Neural cell (in vitro differentiated cells): Measurements from ENCODE around the gene KRT20.

Experiments
- EP300 ChIP-seq: fragments of 450-650 bp; conservative IDR thresholded peaks from 2 replicates; pipeline ENCODE4 v1.6.1; 2014; ENCODE audit warnings: antibody characterized with exemption, mild to moderate bottlenecking, moderate library complexity; ENCODE audit not compliant: poor library complexity, severe bottlenecking
- EZH2 ChIP-seq: fragments of 200-600, 300-800 bp; shearing (Covaris generic), sonication (generic); IDR thresholded peaks from 2 replicates; pipeline ENCODE4 v1.6.1; 2014; ENCODE audit warnings: antibody characterized with exemption, low read length, borderline replicate concordance, mild to moderate bottlenecking; ENCODE audit not compliant: insufficient read depth, poor library complexity, severe bottlenecking
- MXI1 ChIP-seq: fragments of 450-650 bp; conservative IDR thresholded peaks from 2 replicates; pipeline ENCODE4 v1.6.1; 2014; ENCODE audit warnings: antibody characterized with exemption, mild to moderate bottlenecking; ENCODE audit not compliant: poor library complexity, severe bottlenecking
- RAD21 ChIP-seq: fragments of 450-650 bp; conservative IDR thresholded peaks from 2 replicates; pipeline ENCODE4 v1.6.1; 2014; ENCODE audit warnings: antibody characterized with exemption, mild to moderate bottlenecking, moderate library complexity
- SMC3 ChIP-seq: fragments of 450-650 bp; conservative IDR thresholded peaks from 2 replicates; pipeline ENCODE4 v1.6.1; 2014; ENCODE audit warnings: antibody characterized with exemption, mild to moderate bottlenecking, moderate library complexity; ENCODE audit not compliant: poor library complexity
- TAF1 ChIP-seq: IDR thresholded peaks from 2 replicates; pipeline ENCODE4 v1.6.1; 2012; ENCODE audit warnings: low read depth
- TF ChIP-seq, protein P1 (sequence below): fragments of 450-650 bp; IDR thresholded peaks from 2 replicates; pipeline ENCODE4 v1.5.1; 2014; ENCODE audit warnings: antibody characterized with exemption, mild to moderate bottlenecking, moderate library complexity; ENCODE audit not compliant: poor library complexity, severe bottlenecking
- TF ChIP-seq, protein P2 (sequence below): IDR thresholded peaks from 2 replicates; pipeline ENCODE4 v1.6.1; 2012; ENCODE audit warnings: borderline replicate concordance

DNA sequence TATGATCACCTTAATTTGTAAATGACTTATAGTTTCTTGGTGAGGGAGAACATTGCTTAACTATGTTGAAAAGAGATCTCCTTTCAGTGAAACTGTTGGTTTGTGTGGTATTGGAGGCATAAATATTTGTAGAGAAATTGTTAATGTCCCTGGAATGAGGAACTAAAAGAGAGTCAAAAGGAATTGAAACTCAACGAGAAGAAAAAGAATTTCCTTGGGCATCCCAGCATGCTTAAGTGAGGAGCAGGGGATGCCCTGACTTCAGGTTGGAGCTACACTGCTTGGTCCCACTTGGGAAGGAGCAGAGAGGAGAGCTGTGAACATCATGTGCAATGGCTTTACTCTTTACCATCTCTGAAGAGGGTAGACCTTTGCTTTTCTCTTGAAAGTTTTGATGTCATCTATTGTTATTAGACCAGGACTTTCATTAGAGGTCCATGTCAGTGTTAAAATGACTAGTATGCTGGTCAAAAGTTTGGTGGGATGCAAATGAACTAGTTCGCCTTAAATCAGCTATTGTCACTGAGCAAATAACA lies 30.7 kb upstream of the KRT20 start:
- TF ChIP-seq TAF1 (no peak), EP300 (no peak), EZH2 (no peak), MXI1 (no peak), RAD21 (no peak), SMC3 (no peak)
- TF ChIP-seq, protein P1, sequence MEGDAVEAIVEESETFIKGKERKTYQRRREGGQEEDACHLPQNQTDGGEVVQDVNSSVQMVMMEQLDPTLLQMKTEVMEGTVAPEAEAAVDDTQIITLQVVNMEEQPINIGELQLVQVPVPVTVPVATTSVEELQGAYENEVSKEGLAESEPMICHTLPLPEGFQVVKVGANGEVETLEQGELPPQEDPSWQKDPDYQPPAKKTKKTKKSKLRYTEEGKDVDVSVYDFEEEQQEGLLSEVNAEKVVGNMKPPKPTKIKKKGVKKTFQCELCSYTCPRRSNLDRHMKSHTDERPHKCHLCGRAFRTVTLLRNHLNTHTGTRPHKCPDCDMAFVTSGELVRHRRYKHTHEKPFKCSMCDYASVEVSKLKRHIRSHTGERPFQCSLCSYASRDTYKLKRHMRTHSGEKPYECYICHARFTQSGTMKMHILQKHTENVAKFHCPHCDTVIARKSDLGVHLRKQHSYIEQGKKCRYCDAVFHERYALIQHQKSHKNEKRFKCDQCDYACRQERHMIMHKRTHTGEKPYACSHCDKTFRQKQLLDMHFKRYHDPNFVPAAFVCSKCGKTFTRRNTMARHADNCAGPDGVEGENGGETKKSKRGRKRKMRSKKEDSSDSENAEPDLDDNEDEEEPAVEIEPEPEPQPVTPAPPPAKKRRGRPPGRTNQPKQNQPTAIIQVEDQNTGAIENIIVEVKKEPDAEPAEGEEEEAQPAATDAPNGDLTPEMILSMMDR, result no peak
- TF ChIP-seq, protein P2, sequence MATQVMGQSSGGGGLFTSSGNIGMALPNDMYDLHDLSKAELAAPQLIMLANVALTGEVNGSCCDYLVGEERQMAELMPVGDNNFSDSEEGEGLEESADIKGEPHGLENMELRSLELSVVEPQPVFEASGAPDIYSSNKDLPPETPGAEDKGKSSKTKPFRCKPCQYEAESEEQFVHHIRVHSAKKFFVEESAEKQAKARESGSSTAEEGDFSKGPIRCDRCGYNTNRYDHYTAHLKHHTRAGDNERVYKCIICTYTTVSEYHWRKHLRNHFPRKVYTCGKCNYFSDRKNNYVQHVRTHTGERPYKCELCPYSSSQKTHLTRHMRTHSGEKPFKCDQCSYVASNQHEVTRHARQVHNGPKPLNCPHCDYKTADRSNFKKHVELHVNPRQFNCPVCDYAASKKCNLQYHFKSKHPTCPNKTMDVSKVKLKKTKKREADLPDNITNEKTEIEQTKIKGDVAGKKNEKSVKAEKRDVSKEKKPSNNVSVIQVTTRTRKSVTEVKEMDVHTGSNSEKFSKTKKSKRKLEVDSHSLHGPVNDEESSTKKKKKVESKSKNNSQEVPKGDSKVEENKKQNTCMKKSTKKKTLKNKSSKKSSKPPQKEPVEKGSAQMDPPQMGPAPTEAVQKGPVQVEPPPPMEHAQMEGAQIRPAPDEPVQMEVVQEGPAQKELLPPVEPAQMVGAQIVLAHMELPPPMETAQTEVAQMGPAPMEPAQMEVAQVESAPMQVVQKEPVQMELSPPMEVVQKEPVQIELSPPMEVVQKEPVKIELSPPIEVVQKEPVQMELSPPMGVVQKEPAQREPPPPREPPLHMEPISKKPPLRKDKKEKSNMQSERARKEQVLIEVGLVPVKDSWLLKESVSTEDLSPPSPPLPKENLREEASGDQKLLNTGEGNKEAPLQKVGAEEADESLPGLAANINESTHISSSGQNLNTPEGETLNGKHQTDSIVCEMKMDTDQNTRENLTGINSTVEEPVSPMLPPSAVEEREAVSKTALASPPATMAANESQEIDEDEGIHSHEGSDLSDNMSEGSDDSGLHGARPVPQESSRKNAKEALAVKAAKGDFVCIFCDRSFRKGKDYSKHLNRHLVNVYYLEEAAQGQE, result no peak
